HG02943 (cell line): ENCODE results near the gene GTF2F2.

Experiments
- ATAC-seq: cut with Tn5 transposase; IDR thresholded peaks from one replicate; pipeline ENCODE4 v1.9.1; 2021; ENCODE audit warnings: mild to moderate bottlenecking, low read depth, moderate library complexity; ENCODE audit not compliant: unreplicated experiment

GTF2F2 gene

GRCh38 chr13:45328661-45329111 lies 208.4 kb downstream of the GTF2F2 start:
- ATAC-seq: no peak

- ATAC-seq: no peak
Observed at GRCh38 chr13:45331123-45331619, 210.9 kb downstream of the GTF2F2 start.

- no peak for ATAC-seq
Observed at GRCh38 chr13:45331692-45332035, 211.4 kb downstream of the GTF2F2 start.

GRCh38 chr13:45332036-45332830 lies 211.9 kb downstream of the GTF2F2 start:
- no peak for ATAC-seq

GRCh38 chr13:45332831-45333219 lies 212.5 kb downstream of the GTF2F2 start:
- ATAC-seq: no peak

- no peak for ATAC-seq
Observed at GRCh38 chr13:45333251-45333976, 213.1 kb downstream of the GTF2F2 start.
